Suppressor macrophage treated with lipopolysaccharide for 1 hour (primary cell): ENCODE measurements around the gene ONECUT2.
"Not testable (repeated sequence)": the region's sequence is repeated elsewhere in the genome, so short reads cannot be mapped to it uniquely, and the experiment has no call there.

Experiments
- DNase-seq, 3 donors: peaks; one replicate each; pipeline ENCODE4 v3.0.0-alpha.2; 2020 to 2022

The ONECUT2 gene

DNA sequence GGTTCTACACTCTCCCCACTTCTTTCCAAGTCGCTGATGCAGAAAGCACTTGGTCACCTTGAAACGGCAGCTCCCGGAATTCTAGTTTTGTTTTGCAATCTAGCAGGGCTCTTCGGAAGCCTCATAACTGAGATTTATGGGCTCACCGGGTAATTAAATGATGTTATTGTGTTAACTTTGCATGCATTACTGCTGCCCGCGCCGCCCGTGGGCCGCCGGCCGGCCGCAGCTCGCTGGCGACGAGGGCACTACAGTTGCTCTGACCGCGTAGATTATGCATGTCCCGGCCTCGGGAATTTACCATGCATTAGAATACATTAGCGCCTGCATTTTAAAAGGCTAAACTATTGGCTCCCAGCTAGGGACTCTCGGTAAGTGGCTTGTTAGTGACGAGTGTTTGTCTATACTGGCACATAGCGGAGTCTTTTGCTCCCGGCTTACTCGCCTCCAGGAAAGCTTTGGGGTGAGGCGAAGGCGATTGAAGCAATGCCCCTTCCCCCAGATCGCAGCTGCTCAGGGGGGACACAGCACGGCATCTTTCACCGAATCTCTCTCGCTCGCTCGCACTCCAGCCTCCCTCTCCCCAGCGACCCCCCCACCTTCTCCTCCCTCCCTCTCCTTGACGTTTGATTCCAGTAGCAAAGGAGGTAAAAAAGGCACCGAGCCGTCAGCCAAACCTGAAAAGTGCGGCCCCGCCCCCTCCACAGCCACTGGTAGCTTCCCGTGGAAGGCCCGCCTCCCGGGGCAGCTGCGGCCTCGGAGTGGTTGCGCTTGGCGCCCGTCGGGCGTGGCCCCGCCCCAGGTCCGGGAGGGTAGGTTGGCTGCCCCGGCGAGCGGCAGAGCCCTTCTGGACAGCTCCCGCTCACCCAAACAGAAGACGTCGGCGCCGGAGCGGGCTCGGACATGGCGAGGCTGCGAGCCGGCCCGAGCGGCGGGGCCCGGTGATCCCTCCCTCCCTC lies at the start of gene ONECUT2:
Gene ONECUT2 (plus strand): TSS at position 839 of the 959 bp plus-strand sequence. CDS start 343 bp downstream, outside the sequence.
- peak; percentile 89 to 96 (median 92) for DNase-seq

- no peak for DNase-seq
Observed at GRCh38 chr18:57389271-57389670, 45.9 kb upstream of the ONECUT2 start.

GRCh38 chr18:57390044-57390443 lies 45.1 kb upstream of the ONECUT2 start:
- no peak for DNase-seq

- not testable (repeated sequence) for DNase-seq
Observed at GRCh38 chr18:57394749-57395148, 40.4 kb upstream of the ONECUT2 start.

GRCh38 chr18:57396831-57397230 lies 38.3 kb upstream of the ONECUT2 start:
- not testable (repeated sequence) for DNase-seq

- peak in 2 of 3 donors; percentile 4 to 6 for DNase-seq
Observed at GRCh38 chr18:57397440-57398132, 37.6 kb upstream of the ONECUT2 start.

- no peak for DNase-seq
Observed at GRCh38 chr18:57404345-57404744, 30.8 kb upstream of the ONECUT2 start.

DNA sequence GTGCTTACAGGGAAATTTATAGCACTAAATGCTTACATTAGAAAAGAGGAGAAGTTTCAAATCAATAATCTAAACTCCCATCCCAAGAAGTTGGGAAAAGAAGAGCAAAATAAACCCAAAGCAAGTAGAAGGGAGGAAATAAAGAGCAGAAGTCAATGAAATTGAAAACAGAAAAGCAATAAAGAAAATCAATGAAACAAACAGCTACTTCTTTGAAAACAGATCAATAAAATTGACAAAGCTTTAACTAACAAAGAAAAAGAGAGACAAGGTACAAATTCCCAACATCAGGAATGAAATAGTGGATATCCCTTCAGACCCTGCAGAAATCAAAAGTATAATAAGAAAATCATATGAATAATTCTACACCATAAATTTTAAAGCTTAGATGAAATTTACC lies 25.5 kb upstream of the ONECUT2 start:
- no peak for DNase-seq

DNA sequence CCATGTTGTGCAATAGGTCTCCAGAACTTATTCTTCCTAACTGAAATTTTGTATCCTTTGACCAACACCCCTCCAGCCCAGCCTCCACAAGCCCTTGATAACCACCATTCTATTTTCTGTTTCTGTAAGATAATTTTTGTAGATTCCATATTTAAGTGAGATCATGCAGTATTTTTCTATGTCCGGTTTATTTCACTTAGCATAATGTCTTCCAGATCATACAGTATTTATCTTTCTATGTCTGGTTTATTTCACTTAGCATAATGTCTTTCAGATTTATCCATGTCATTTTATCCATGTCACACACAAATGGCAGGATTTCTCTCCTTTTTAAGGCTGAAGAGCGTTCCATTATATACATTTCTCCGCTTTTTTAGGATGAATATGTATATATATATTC lies 24.4 kb upstream of the ONECUT2 start:
- DNase-seq: no peak

DNA sequence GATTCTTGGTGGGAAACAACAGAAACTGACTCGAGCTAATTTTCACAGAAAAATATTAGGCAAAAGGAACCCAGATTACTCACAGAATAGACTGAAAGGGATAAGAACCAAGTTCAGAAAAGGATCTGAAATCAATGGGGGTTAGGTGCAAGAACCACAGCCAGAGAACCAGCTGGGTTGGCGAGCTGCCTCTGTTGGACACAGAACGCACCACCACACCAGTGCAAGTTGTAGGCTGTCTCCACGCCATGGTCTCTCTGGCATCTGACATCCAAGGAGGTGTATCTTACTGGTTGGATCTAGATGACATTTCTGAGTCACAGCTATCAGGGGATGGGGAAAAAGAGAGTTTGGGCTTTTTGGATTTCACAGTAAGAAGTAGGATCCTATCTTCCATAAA lies 18.6 kb upstream of the ONECUT2 start:
- no peak for DNase-seq

GRCh38 chr18:57422313-57422872 lies 12.8 kb upstream of the ONECUT2 start:
- no peak for DNase-seq

GRCh38 chr18:57423821-57424220 lies 11.4 kb upstream of the ONECUT2 start:
- no peak for DNase-seq

GRCh38 chr18:57425096-57425495 lies 10.1 kb upstream of the ONECUT2 start:
- no peak for DNase-seq

DNA sequence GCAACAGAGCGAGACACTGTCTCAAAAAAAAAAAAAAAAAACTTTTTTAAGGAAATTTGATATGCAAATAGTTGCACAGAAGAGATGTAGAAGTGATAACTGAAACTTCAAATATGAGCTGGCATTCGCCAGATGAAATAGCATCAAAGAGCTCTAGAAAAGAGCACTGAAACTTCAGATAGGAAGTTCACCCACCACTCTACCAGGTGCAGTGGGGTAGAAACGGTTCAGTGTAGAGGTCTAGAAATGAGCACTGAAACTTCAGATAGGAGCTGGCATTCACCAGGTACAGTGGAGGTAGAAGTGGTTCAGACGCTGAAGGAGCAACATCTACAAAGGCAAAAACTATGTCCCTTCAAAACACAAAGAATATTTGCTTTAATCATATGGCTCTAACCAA lies 9.0 kb upstream of the ONECUT2 start:
- no peak for DNase-seq

- peak; percentile 56 to 81 (median 69) for DNase-seq
Observed at GRCh38 chr18:57427429-57428201, 7.6 kb upstream of the ONECUT2 start.

DNA sequence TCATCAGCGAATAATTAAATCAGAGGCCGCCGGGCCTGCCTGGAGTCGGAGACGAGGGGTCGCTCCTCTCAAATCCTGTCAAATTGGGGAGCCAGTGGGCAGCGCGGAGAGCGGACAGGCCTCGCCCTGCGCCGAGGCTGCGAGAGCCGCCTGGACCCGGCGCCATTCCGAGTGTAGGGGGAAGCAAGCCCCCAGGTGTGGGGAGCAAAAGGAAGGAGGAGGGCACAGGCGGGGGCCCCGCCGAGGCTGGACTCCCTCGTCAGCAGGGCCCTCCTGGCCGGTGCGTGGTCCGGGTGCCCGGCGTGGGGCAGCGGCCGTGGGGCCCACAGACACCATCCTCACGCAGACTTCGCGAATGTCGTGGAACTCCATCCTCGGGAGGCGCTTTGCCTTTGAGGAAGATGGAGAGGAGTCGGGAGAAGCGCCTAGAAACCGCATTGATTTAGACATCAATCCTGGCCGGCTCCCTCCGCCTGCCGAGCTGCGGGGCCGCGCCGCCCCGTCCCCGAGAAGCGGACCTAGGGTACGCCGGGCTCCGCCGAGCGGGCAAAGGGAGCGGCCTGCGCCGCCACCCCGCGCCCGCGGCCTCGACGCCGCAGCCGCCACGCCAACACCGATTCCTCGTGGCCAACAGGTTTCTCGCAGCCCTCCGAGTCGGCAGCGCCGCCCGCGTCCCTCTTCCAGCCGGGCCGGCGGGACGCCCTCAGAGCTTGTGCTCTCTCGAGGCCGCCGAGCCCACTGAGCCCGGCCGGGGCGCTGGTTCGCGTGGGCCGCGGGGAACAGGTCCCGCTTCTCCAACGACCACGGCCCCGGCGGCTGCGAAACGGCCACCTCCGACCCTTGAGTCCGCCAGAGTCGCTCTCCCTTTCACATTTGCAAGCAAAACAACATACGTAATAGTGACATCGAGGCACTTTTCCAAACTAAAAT lies 6.7 kb upstream of the ONECUT2 start:
- DNase-seq: peak in 1 of 3 donors; percentile 29

- DNase-seq: peak; percentile 58 to 72 (median 59)
Observed at GRCh38 chr18:57429167-57430078, 5.8 kb upstream of the ONECUT2 start.

DNA sequence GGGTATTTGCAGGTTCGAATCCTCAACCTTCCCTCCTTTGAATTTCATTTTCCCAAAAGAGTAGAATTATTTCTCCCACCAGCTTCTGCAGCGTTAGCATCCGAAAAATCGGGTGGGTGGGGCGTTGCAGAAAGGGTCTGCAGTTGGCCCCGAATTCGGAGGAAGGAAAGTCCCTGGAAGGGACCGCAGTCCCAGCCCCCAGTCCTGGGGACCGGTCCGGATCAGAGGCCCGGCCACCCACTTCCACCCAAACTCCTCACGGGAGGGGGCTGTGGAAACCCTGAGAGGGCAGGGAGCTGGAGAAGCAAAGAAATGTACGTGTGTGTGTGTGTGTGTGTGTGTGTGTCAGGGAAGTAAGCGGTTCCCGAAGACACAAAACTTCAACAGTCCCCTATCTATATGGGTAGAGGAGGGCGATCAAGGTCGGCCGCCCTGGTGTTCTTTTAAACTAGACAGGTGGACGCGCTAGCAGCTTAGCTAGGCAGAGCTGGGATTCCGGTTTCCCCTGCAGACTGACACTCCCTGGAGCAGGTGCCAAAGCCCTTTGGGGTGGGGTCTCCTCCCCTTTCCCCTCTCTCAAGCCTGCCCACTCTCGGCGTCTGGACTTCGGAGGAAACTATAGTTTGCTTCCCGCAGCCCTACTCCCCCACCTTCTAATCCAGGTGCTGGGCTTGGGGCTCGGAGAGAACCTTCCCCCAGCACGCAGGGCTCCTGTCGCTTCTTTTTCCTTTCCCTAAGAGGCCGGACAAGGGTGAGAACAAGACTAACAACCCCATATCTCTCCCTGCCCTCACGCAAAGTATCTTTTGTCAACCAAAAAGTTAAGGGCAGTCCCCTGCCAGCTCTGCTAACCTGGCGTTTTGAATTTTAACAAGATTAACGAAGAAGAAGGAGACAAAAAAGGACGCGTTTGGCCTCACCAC lies 4.8 kb upstream of the ONECUT2 start:
- no peak for DNase-seq

DNA sequence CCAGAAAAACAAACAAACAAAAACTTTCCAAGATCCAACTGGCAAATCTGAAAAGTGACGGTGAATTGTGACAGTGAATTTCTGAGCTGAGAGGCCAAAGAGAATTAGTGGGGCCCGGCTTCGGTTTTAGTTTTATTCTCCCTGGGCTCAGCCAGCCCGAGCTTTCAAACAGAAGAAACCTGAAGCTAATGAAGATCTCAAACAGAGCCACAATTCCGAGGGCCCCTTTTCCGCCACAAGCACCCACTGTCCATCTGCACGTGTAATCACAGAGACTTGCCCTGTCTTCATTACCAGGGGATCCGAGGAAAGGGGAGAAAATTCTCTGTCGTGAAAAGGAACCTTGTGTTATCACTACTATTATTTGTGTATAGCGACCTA lies 4.2 kb upstream of the ONECUT2 start:
- DNase-seq: no peak
